Activated T-cell treated with anti-CD3 and anti-CD28 coated beads, Interleukin-2, amount 50 U/mL, for 48 hours (primary cell): Measurements from ENCODE around the gene MGST3.
"Not testable (repeated sequence)": the region's sequence is repeated elsewhere in the genome, so short reads cannot be mapped to it uniquely, and the experiment has no call there.

Experiments used
- DNase-seq, 2 experiments: peaks; one replicate each; pipeline ENCODE4 v3.0.0-alpha.2; 2020

MGST3 gene

DNA sequence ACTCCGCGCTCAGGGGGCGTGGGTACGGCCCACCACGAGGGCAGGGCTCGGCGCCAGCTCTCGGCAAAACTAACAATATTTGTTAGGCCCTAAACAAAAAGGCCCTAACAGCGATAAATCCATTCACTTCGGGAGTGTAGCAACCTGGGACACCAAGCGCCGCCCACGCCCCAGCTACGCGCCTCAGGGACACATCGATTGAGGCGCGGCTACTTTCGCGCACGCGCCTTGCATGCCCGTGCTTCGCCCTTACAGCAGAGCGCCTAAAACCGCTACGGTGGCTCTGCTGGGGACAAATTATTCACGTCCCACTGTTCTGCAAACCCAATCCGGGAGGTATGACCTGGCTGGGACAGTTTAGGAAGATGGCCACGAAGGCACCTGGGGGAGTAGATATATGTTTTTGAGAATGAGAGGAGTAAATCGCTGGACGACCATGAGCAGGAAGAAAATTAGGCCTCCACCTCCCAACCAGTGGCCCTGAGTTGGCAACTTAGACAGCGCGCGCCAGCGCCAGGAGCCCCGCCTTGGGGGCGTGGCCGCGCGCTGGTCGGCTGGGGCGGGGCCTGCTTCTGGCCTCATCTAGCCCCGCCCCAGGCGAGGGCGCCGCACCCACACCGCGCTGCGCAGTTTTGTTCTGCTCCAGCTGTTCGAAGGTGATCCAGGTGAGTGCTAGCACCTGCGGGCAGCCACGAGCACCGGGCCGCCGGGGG lies at the start of gene MGST3:
Gene MGST3, plus strand, starts transcription at position 606 of the 713 bp plus-strand sequence. CDS start 18,614 bp downstream, outside the sequence.
- DNase-seq, result peak; percentile 96

DNA sequence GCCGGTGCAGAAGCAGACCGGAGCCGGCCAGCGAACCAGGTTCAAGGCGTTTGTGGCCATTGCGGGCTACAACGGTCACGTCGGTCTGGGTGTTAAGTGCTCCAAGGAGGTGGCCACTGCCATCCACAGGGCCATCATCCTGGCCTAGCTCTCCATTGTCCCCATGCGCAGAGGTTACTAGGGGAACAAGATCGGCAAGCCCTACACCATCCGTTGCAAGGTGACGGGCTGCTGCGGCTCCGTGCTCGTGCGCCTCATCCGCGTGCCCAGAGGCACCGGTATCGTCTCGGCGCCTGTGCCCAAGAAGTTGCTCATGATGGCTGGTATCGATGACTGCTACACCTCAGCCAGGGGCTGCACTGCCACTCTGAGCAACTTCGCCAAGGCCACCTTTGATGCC lies 49.1 kb upstream of the MGST3 start:
- no peak for DNase-seq

DNA sequence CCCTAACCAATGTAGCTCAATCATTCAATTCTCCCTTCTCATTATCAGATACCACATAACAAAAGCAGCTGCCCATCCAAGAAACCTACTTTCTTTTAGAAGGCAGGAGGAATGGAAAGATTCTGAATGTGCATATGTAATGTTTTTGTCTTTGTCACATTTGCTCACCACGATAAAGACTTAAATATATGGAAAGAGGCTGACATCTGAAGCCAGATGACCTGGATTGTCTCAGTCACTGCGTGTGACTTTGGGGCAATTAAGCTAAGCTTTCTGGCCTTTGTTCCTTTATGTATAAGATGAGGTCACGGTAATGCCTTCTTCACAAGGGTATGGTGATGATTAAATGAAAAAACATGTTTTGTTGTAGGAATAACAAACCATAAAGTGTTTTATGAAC lies 44.6 kb upstream of the MGST3 start:
- DNase-seq, result no peak

DNA sequence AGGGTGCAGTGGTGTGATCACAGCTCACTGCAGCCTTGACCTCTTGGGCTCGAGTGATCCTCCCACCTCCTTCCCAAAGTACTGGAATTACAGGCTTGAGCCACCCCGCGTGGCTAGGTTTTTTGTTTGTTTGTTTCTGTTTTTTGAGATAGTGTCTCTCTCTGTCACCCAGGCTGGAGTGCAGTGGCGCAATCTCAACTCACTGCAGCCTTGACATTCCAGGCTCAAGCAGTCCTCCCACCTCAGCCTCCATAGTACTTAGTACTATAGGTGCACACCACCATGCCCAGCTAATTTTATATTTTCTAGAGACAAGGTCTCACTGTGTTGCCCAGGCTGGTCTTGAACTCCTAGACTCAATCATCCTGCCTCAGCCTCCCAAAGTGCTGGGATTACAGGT lies 39.6 kb upstream of the MGST3 start:
- not testable (repeated sequence) for DNase-seq

DNA sequence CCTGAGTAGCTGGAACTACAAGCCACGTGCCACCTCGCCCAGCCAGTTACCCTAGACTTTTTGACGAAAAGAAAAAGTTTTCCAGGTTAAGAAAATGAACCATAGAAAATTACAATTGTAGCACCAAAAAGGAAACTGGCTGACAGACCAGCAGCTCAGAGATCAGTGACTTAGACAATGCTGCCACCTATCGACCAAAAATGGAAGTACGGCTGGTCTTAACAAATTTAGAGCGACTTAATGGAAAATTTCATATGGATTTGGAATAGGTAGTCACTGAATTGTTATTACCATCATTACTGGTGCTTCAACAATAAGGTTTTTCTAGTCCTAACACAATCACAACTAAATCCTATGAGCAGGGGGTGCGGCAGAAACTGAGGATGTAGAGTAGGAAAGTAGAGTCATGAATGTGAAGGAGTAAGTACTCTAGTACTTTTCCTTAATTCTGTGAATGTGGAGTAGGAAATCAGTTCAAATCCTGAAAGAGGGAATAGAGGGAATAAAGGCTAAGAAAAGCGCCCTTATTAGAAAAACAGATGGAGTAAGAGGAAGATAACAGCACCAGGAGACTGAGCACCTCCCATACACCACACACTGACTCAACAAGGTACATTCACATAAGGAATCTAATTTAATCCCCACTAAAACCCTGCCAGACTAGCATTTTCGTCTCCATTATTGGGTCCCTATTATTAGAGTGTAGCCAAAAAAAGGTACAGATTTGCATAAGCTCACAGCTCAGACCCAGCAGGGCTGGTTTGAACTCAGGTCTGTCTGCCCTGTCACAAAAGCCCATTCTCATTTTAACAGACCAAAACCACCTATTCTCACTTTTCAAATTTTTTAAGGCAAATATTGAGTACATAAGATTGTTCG lies 37.9 kb upstream of the MGST3 start:
- peak; percentile 78 to 82 for DNase-seq

DNA sequence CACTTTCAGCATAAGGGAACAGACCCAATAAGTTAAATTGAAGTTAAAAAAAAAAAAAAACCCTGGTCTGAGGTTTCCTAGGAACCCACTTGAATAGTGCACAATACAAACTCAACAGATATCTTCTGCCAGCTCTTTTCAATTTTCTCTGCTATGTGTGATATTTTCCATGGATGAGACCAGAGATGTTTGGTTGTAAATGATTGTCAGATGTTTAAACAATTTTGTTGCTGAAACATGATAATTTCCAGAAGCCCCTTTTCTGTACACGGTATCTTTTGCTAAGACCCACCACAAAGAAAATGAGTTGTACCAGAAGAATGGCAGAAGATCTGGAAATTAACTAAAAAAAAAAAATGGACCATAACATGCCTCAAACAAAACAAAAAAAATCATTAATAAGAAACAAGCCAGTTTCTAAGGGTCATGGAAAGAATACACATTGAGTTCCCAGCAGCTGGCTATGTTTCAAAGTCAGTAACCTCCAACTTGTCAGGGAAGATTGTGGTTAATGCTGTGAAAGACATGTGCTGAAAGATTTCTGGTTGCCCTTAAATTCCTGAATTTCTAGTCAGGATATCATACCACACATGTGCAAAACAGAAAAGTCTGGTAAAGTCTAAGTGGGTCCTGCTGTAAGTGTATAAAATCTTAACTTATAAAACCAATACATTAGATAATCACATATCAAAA lies 35.6 kb upstream of the MGST3 start:
- DNase-seq, result no peak

DNA sequence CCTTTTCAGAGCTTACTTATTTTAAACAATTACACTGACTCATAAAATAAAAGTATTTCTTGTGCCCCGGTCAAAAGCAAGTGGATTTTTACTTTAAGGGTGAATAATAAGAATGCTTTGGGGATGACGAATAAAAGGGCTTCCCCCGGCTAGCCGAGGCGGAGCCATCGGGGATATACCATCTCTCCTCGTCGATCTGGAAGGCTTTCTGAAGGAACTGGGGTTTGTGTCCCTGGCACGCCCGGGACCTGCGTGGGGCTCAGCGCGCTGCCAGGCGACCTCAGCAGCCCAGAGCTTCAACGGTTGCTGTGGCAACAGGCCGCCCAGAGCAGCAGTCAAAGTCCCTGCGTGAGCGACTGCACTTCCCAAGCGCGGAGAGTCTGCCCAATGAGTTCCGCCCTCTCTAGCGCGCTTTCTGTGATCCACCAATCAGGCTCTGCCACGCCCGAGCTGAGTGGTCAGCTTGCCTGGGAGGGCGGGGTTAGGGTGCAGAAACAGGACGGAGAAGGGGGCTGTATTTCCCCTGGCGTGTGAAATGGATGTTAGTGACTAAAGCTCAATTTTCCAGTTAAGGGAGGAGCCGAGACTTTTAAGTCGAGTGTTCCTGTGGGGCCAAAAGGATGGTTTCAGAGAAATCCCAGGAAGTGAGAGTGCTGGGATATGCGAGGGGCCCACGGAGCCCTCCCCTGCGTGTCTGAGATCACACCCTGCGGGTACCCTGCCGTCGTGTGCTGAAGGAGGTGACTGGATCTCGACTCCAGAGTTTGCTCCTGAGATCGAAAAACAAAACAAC lies 33.0 kb upstream of the MGST3 start:
- peak; percentile 97 for DNase-seq

DNA sequence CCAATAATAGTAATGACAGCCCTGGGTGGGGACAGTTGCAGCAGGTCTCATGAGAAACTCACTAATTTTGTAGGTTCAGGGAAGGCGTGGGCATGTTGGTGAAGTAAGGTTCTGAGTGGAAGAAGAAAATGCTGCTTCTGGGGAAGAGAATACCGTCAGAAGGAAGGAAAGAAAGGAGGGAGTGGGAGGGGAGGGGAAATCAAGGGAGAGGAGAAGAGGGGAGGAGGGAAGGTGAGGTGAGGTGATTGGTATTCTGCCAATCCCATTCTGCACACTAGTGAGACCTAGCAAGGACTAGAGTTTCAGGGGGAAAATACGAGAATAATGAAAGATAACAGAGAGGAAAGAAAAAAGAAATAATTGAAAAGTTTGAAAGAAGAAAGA lies 32.4 kb upstream of the MGST3 start:
- no peak for DNase-seq

DNA sequence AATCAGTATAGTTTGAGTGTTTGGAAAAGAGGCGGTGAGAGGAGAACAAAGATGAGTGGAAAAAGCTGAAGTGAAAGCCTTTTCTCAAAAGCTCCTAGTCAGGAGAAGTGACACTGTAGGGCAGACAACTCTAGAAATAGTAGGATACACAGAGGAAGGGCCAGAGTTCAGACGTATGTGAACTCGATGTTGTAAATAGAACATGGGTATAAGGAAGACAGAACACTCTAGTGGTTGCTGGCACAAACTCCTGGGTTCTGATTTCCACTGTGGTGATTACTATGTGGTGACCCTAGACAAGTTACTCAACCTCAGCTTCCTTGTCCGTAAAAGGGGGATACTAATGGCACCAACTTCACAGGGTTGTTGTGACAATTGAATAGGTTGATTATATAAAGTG lies 30.2 kb upstream of the MGST3 start:
- no peak for DNase-seq

DNA sequence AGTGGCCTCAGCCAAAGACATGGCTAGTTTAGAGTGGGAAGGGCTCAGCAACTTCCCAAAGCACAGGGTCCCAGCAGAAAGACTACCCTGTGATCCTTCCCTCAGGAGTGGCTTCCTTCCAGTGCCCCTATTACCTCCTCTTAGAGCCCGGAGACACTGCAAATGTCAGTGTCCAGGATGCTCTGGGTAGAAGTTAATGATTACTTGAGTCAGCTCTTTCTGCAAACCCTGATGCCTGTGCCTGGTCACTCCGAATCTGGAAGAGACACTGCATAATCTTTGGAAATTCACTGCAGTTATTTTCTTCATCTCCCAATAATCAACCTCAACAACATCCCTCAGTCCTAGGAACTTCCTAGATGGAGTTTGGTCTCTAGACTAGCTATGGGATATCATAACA lies 27.2 kb upstream of the MGST3 start:
- DNase-seq, result no peak

DNA sequence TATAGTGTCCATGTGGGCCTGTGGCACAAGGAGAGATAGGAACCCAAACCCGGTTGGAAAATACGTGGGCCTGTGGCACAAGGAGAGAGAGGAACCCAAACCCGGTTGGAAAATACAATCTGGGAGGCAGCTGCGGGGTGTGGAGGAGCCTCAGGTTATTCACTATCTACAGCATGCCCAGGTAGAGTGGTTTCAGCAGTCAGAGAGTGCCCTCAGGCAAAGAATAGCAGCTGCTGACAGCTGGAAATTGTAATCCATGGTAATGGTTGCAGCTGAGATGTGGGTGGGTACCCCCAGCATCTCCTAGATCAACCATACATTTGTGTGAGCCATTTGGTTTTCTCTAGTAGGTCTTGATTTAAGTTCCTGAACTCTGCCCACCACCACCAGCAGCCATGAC lies 25.8 kb upstream of the MGST3 start:
- DNase-seq, result no peak

DNA sequence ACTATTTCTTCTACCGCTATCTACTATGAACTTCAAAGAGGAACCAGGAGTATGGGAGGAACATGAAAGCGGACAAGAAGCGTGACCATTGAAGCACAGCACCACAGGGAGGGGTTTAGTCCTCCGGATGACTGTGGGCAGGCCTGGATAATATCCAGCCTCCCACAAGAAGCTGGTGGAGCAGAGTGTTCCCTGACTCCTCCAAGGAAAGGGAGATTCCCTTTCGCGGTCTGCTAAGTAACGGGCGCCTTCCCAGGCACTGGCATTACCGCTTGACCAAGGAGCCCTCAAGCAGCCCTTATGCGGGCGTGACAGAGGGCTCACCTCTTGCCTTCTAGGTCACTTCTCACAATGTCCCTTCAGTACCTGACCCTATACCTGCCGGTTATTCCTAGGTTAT lies 24.4 kb upstream of the MGST3 start:
- DNase-seq, result not testable (repeated sequence)

DNA sequence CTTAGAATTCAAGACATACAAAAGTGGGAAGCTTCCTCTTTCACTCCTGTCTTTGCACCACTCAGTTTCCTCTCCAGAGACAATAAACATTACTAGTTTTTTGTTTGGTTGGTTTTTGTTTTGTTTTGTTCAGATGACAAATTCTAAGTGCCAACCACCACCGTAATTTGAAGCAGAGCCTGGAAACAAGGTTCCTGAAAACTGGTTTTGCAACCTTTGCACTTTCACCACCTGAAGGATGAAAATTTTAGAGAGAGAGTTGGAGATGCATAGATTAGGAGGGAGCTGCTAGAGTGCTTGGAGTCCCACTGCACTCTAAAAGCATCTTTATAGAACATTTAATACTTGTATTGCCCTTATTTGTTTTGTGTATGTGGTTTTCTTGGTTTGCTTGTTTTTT lies 20.2 kb upstream of the MGST3 start:
- DNase-seq, result no peak

DNA sequence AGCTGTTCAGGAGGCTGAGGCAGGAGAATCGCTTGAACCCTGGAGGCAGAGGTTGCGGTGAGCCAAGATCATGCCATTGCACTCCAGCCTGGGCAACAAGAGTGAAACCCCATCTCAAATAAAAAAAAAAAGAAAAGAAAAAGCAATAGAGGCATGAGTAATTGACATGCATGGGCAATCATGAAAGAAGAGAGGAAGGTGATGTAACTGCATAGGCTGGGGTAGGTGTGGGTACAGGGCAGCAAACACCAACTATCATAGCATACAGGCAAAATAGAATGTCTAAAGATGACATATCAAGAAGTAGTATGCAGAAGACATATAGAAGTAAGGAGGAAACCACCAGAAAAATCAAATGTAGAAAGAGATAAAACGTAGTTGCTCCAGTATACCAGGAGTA lies 19.0 kb upstream of the MGST3 start:
- DNase-seq, result no peak

DNA sequence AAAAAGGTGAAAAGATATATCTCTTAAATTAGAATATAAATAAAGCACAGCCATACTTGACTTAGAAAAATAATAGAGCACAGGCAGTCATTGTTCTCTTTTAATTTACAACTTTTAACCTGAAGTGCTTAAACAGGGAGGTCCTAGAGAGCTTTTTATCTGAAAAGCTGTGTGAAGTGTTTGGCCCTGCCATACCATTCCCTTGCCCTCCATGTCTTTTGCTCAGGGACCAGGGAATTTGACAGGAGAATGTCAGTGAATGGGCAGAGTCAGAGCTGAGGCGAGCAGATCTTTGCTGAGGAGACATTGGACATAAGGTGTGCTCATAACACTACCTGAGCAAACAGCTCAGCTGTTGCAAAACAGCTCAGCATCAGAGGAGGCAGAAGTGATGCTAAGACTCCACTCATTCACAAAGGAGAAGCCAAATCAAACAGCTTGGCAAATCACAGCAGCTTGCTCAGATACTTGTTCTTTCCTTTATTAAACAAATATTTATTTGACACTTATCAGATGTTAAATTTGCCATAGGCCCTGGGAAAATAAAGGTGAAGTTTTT lies 14.9 kb upstream of the MGST3 start:
- no peak for DNase-seq

DNA sequence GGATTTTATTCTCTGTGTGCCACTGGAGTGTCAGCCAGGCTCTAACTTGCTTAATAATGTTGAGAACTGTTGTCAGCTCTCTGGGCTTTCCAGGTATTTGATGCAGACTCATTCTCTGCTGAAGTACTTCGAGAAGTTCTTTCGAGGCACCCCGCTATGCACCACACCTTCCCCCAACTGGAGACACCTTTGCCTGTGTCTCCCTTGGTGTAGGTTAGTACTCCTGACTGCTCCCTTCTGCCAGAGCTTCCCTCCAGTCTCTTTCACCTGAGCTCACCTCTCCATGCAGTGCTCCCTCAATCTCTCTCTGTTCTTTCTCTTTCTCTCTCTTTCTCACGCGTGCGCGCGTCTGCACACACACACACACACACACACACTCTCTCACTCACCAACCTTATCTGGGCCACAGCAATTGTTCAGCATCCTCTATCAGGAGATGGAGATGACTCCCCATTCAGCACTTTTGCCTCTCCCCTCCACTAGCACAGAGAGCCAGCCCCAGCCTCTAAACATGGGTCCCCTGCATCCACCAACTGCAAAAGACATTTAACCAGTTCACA lies 14.0 kb upstream of the MGST3 start:
- DNase-seq, result no peak

DNA sequence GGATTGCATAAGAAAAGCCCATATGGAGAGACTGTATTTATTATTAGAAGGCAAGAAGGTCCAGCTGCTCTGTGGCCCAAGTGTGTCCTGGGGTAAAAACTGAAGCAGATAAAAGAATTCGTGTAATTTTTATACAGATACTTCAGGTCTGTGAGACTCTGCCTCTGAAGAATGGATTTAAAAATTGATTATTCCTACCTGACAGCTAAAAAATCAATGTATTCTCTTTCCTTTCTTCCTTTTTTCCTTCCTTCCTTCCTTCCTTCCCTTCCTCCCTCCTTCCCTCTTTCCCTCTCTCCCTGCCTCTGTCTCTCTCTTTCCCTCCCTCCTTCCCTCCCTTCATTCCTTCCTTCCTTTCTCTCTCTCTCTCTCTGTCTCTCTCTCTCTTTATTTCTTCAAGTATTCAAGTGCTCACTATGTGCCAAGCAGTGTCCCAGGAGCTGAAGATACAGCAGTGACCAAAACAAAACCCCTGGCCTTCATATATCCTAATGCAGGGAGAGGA lies 11.3 kb upstream of the MGST3 start:
- DNase-seq, result no peak

DNA sequence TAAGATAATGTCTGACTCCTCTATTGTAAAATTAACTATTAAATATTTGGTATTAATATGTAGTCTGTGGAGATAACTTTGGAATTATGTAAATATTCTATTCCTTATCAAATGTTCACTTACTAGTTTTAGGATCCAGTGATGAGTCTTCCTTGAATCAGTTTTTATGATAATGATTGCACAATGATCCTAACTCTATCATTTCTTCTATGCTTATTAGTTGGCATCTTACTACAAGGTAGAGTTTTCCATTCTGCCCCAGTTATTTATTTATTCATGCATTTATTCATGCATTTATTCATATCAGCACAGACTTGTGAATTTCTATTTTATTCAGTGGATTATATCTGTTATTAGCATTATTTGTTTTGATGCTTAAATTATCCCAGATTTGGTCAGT lies 7.4 kb upstream of the MGST3 start:
- DNase-seq, result no peak

DNA sequence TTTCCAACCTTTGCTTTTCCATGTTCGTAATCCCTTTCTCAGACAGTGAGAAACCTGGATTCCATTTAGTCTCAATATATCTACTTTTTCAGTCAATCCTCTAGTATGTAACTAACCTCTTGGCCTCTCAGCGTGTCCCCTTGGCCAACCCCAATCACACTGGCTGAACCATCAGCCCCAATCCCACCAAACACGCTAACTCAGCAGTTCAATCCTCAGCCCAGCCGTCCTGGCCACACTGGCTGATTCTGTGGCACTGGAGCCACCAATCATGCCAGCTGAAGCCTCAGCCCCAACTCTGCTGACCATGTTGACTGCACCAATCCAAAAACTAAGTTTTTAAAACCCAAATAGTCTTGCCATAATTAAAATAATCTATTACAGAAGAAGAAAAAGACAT lies 6.6 kb upstream of the MGST3 start:
- DNase-seq, result no peak

DNA sequence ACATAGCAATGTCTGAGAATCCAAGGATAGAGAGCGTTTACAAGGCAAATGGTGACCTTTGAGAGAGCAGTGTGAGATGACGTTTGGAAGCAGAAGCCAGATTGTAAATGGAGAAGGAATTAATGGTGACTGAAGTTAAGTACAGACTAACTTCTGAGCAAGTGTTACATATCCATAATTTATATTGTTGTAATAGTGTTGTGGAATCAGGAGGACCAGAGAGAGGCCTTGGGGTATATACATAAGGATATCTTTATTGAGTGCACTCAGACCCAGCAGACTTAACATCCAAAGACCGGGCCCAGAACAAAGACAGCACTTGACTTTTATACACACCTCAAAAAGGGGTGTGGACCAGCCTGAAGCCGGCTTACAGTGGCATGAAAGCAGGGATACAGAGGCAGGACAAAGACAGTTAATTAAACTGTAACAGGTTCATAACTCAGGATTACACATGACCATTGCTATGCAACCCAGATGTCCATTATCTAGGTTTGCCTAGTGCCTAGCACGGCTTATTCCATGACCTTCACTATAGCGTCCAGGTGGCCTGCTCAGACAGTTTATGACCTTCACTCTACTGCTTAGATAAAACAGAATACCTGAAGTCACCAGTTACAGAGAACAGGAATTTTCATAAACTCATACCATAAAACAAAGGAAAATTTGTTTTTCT lies 2.7 kb upstream of the MGST3 start:
- no peak for DNase-seq

DNA sequence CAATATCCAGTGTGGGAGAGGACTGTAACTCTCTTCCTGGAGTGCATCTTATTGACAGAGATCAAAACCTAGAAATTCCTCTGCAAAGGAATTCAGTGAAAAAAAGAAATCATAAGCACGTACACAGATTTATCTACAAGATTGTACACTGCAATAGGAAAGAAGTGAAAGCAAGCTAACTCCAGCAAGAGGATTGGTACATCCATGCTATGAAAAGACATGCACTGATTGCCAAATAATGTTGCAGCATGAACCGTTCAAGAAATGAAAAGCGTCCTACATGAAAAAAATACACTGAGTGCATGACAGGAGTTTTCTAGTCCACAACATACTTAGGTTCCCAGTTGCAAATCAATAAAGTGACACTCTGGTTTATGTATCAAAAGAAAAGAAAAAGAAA lies 1.9 kb upstream of the MGST3 start:
- no peak for DNase-seq
